ENCODE data around the gene PPP2R5C.

PPP2R5C gene

GRCh38 chr14:101819251-101819990 lies 57.9 kb downstream of the PPP2R5C start:
- DNase-seq: no peak

DNA sequence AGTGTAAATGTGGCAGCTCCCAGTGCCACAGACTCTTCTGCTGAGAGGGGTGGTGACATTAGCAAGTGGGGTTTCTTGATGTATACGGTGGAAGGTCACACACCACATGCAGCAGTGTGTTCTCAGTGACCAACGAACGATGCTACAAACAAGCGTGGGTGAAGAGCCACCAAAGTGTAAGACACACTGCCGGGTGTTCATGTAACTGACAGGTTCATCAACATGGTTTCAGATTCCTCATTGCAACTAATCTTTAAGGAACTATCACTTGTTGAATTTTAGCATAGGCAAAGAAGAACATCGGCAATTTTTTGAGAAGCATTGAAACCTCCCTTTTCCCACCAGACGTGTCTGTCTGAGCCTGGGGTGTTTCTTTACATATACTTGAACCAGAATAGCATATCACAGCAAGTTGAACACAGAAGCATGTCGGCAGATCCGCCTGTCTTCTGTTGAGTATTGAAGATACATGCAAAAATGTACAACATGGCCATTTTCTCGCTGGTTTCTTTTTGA lies 58.8 kb downstream of the PPP2R5C start:
- DNase-seq: no peak

DNA sequence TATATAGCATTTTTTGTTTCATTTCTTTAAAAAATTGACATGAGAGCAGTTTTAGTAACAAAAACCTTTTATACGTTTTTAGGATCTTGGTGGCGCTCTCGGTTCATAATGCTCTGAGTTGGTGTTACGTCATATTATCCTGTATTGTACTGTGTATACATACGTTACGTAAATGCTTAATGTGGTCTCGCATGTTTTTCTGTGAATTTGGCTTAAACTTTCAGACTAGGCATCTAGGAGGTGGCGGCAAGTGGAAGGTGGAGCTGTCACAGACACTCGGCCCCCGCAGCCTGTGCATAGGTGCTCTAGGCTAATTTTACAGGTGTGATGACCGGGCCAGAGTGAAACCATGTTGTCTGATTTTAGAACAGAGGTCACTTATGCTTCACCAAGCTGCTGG lies 60.0 kb downstream of the PPP2R5C start:
- DNase-seq: no peak

GRCh38 chr14:101823066-101823465 lies 61.6 kb downstream of the PPP2R5C start:
- DNase-seq: no peak

DNA sequence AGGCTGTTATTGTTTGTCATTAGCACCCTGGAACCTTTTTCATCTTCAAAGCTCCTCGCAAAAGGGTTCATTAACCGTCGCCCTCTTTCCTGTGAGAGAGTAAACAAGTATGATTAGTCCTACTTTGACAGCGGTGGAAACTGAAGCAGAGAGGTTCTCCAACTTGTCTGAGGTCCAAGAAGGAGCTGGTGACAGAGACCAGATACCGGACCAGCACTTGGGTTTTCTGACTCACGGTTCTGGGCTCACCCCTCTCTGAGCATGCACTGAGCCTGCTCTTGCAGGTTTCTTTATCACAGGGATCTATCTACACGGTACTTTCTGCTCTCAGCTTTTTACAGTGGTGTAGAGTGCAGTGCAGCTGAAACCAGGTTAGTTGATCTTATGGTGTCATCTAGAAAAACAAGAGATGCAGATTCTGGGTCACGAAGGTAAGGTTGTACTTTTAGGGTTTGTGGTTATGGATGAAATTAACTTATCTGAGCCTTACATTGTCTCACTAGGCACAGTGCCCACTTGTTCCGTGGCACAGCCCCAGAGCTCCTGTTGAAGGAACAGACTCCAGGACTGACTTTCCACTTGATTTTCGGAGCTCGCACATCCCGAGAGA lies 62.1 kb downstream of the PPP2R5C start:
- no peak for DNase-seq

DNA sequence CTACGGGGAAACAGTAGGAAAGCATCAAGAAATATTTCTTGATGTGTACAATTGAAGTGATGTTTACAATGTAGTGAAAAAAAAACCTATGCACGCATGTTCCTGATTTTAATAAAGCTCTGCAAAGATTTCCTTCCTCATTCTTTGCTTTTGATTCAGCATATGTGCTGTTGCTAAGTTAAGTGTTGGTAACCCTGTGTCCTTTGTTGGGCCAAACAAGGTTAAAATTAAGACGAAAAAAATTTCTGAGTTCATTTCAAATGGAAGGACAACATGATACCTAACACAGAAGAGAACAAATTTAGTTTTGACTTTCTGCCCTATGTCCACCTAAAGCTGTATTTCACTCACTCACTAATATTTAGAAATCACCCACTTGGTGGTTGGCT lies 62.8 kb downstream of the PPP2R5C start:
- DNase-seq: no peak

- no peak for DNase-seq
Measured at GRCh38 chr14:101825797-101826196, 64.3 kb downstream of the PPP2R5C start.

DNA sequence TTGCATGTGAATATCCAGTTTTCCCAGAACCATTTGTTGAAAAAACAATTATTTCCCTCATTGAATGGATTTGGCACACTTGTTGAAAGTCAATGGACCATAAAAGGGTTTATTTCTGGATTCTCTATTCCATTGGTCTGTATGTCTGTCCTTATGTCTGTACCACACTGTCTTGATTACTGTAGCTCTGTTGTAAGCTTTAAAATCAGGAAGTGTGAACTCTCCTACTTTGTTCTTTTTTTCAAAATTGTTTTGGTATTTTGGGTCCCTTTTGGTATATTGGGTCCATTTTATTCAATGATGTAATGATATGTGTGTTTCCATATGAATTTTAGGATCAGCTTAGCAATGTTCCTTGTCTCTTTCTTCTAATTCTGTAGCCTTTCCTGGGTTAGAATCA lies 64.8 kb downstream of the PPP2R5C start:
- DNase-seq: no peak

DNA sequence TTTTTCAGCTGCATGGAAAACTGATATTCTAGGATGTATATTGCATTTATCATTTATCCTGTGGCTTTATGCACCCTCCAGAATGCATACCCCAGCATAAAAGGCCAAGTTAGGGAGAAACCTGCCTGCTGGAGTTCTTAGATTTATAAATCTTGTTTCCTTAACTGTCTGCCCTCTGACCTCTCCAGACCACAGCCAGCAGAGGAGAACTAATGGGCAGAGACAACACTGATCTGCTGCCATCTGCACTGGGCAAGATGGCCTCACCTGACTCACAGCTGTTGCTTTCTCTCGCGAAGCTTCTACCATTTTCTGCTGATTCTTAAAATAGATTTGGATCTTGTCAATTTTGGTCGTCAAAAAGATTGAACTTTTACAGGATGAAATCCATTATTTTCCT lies 65.8 kb downstream of the PPP2R5C start:
- no peak for DNase-seq

GRCh38 chr14:101828046-101828445 lies 66.5 kb downstream of the PPP2R5C start:
- DNase-seq: no peak

- no peak for DNase-seq
Measured at GRCh38 chr14:101830271-101830670, 68.8 kb downstream of the PPP2R5C start.

- no peak for DNase-seq
Measured at GRCh38 chr14:101833045-101833444, 71.5 kb downstream of the PPP2R5C start.

DNA sequence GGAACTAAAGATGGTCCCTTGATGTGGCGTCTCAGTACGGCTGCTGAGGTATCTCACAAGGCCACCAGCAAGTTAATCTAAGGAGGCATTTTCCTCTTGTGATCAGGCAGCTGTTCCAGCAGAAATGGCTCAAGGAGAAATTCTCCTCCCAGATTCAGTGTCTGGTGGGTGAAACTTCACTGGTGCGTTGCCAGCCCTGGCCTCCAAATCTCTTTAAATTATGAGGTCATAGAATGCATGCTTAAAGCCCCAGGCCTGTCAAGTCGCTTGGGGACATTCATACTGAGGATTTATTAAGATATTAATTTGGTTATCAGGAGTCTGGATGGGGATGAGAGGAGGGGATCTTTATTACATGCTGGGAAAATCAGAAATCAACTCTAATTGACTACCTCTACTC lies 72.9 kb downstream of the PPP2R5C start:
- no peak for DNase-seq

GRCh38 chr14:101834800-101835547 lies 73.5 kb downstream of the PPP2R5C start:
- no peak for DNase-seq

DNA sequence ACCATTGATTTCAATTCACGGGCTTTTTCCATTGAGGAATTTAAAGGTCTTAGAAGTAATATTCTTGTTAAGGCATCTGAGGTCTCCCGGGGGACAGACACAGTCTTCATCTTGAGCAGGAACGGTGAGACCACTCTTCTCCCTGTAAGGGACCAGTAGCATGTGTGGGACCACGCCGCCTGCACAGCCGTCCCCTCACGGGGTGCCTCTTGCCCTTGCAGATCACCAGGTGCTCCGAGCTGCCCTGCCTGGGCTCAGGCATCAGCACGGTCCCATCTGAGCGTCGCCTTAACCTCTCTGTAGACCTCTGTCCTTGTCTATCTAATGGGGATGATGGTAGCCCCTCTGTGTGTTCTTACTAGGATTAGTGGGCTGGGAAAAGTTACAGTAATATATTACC lies 74.1 kb downstream of the PPP2R5C start:
- DNase-seq: no peak

GRCh38 chr14:101836135-101836534 lies 74.6 kb downstream of the PPP2R5C start:
- DNase-seq: no peak

- DNase-seq: no peak
Measured at GRCh38 chr14:101838476-101838875, 77.0 kb downstream of the PPP2R5C start.

GRCh38 chr14:101839236-101839635 lies 77.7 kb downstream of the PPP2R5C start:
- DNase-seq: no peak

GRCh38 chr14:101839661-101840060 lies 78.2 kb downstream of the PPP2R5C start:
- DNase-seq: no peak

DNA sequence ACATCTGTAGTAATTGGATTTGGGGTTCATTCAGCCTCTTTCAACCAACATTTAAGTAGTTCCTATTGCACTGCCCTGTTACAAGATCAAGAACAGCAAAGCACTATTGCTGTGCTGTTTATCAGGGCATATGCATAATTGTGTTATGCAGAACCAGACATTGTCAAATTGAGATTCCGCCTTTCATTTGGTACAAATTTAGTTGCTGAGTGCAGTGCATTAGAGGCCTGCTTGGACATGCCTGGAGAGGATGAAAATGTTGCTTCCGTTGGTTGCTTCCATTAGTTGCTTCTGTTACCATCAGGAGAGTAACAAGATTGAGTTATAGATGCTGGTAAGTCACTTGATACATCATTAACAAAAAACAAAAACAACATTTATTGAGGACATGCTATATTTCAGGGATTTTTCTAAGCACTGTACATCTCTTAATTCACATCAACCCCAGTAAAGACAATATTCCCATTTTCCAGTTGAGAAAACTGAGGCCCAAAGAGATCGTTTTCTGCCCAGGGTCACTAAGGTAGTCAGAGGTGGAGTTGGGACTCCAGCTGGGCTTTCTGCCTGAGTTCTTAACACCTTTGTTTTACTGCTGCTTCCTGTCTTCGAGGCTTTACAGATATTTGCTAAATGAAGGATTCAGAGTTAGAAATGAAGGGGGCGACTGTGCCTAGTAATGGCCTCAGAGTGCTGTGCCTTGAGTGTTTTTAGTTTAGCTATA lies 79.3 kb downstream of the PPP2R5C start:
- DNase-seq: no peak

GRCh38 chr14:101843038-101843437 lies 81.5 kb downstream of the PPP2R5C start:
- no peak for DNase-seq

DNA sequence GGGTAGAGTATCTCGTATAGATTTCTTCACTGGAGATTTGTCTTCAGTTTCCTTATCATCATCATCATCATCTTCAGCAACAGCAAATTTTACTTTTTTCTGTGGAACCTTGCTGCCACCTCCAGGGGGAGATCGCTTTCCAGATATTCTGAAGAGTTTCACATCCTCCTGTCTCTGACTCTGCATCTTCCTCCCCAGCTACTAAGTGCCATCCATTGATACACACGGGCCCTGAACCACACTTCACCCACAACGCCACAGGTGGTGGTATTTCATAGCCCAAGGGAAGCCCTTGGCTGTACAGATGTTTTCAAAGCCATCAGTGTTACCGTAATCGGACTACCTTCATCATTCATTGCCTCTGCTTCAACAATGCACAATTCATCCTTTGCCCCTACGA lies 82.2 kb downstream of the PPP2R5C start:
- no peak for DNase-seq

- DNase-seq: no peak
Measured at GRCh38 chr14:101844219-101844618, 82.7 kb downstream of the PPP2R5C start.

Measured in SW 1271 (cell line).